Measurements from ENCODE around the gene HPSE2. TPM values are rescaled to one million over a fixed set of nuclear protein-coding genes. Genes with fewer than 3 reads are reported as not detected.

Gene HPSE2
- total and polyA plus RNA-seq, 2 of the 13 experiments (the other 11 are each of a cell fraction or from before 2014, with no cell fraction given), result 0.01 TPM; not detected in 1

DNA sequence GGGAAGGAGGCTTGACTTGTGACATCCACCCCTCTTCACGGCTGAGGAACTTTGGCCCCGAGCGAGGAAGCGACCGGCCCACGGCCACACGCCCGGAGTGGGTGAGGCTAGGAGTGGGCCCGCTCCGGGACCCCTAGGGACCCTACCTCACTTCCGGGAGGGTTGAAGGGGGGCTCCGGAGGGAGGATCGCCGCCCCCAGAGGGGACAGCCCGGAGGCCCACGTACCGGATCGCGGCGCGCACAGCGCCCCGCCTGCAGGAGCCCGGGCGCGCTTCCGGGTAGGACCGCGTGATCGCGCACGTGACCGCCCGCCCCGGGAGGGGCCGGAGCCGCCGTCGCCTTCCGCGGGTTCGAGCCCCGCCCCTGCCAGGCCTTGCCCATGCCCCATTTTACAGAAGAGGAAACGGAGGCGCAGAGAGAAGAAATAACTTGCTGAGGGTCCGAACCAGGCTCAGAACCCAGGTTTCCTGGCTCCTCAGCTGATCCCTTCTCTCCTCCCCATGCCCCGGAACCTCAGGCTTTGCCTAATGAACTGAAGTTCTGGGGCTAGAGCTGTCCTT lies 788.9 kb downstream of the HPSE2 start, which contains the start of gene HPS1 (continued):
- TF ChIP-seq GATAD1 (CRISPR knock-in tag; IDR thresholded peaks at IDR 0.05) (peak; percentile 62), ZNF30 (CRISPR knock-in tag; IDR thresholded peaks at IDR 0.05) (no peak), SAFB2 (CRISPR knock-in tag; IDR thresholded peaks at IDR 0.05; ENCODE audit: borderline replicate concordance, low read depth) (0 out of 2 replicates have a peak, but pooled peaks have one; percentile 32), ARNT2 (CRISPR knock-in tag; IDR thresholded peaks at IDR 0.05; ENCODE audit: low read depth) (no peak), ZNF264 (CRISPR knock-in tag; IDR thresholded peaks at IDR 0.05) (0 out of 2 replicates have a peak, but pooled peaks have one; percentile 24), GATAD2A (CRISPR knock-in tag; IDR thresholded peaks at IDR 0.05) (no peak), ZNF20 (CRISPR knock-in tag; IDR thresholded peaks at IDR 0.05) (0 out of 2 replicates have a peak, but pooled peaks have one; percentile 69), MXD4 (CRISPR knock-in tag; IDR thresholded peaks at IDR 0.05) (0 out of 2 replicates have a peak, but pooled peaks have one; percentile 48), FOXK1 (CRISPR knock-in tag; IDR thresholded peaks at IDR 0.05; ENCODE audit: borderline replicate concordance, low read depth) (peak; percentile 11; the same call in 1 of the 2 replicates), KDM3A (CRISPR knock-in tag; IDR thresholded peaks at IDR 0.05; ENCODE audit: low read depth) (peak; percentile 17; the same call in 1 of the 2 replicates), AGO2 (optimal IDR thresholded peaks at IDR 0.05; ENCODE audit: low read depth, low read length) (peak; percentile 57), THAP11 (CRISPR knock-in tag; IDR thresholded peaks at IDR 0.05) (peak; percentile 22; the same call in 1 of the 2 replicates), CHD4 (IDR thresholded peaks at IDR 0.05; ENCODE audit: borderline replicate concordance, low read length) (peak; percentile 94), ZNF781 (CRISPR knock-in tag; IDR thresholded peaks at IDR 0.05; ENCODE audit: borderline replicate concordance, not compliant biosample characterization) (no peak), RFX3 (CRISPR knock-in tag; IDR thresholded peaks at IDR 0.05) (no peak), PRPF4 (IDR thresholded peaks at IDR 0.05; ENCODE audit: low read depth, low read length, poor library complexity, severe bottlenecking) (peak; percentile 33), TBX2 (CRISPR knock-in tag; IDR thresholded peaks at IDR 0.05; ENCODE audit: borderline replicate concordance) (peak; percentile 39; the same call in 1 of the 2 replicates)
- TF ChIP-seq, protein P1, sequence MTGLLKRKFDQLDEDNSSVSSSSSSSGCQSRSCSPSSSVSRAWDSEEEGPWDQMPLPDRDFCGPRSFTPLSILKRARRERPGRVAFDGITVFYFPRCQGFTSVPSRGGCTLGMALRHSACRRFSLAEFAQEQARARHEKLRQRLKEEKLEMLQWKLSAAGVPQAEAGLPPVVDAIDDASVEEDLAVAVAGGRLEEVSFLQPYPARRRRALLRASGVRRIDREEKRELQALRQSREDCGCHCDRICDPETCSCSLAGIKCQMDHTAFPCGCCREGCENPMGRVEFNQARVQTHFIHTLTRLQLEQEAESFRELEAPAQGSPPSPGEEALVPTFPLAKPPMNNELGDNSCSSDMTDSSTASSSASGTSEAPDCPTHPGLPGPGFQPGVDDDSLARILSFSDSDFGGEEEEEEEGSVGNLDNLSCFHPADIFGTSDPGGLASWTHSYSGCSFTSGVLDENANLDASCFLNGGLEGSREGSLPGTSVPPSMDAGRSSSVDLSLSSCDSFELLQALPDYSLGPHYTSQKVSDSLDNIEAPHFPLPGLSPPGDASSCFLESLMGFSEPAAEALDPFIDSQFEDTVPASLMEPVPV (CRISPR knock-in tag; IDR thresholded peaks at IDR 0.05), result no peak
- TF ChIP-seq, protein P2, sequence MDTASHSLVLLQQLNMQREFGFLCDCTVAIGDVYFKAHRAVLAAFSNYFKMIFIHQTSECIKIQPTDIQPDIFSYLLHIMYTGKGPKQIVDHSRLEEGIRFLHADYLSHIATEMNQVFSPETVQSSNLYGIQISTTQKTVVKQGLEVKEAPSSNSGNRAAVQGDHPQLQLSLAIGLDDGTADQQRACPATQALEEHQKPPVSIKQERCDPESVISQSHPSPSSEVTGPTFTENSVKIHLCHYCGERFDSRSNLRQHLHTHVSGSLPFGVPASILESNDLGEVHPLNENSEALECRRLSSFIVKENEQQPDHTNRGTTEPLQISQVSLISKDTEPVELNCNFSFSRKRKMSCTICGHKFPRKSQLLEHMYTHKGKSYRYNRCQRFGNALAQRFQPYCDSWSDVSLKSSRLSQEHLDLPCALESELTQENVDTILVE (CRISPR knock-in tag; IDR thresholded peaks at IDR 0.05), result no peak
- TF ChIP-seq, protein P3, sequence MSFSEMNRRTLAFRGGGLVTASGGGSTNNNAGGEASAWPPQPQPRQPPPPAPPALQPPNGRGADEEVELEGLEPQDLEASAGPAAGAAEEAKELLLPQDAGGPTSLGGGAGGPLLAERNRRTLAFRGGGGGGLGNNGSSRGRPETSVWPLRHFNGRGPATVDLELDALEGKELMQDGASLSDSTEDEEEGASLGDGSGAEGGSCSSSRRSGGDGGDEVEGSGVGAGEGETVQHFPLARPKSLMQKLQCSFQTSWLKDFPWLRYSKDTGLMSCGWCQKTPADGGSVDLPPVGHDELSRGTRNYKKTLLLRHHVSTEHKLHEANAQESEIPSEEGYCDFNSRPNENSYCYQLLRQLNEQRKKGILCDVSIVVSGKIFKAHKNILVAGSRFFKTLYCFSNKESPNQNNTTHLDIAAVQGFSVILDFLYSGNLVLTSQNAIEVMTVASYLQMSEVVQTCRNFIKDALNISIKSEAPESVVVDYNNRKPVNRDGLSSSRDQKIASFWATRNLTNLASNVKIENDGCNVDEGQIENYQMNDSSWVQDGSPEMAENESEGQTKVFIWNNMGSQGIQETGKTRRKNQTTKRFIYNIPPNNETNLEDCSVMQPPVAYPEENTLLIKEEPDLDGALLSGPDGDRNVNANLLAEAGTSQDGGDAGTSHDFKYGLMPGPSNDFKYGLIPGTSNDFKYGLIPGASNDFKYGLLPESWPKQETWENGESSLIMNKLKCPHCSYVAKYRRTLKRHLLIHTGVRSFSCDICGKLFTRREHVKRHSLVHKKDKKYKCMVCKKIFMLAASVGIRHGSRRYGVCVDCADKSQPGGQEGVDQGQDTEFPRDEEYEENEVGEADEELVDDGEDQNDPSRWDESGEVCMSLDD (CRISPR knock-in tag; IDR thresholded peaks at IDR 0.05; ENCODE audit: borderline replicate concordance), result 0 out of 2 replicates have a peak, but pooled peaks have one; percentile 68
- TF ChIP-seq, protein P4, sequence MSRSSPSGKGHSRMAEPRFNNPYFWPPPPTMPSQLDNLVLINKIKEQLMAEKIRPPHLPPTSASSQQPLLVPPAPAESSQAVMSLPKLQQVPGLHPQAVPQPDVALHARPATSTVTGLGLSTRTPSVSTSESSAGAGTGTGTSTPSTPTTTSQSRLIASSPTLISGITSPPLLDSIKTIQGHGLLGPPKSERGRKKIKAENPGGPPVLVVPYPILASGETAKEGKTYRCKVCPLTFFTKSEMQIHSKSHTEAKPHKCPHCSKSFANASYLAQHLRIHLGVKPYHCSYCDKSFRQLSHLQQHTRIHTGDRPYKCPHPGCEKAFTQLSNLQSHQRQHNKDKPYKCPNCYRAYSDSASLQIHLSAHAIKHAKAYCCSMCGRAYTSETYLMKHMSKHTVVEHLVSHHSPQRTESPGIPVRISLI (CRISPR knock-in tag; IDR thresholded peaks at IDR 0.05; ENCODE audit: borderline replicate concordance), result no peak
- TF ChIP-seq, protein P5, sequence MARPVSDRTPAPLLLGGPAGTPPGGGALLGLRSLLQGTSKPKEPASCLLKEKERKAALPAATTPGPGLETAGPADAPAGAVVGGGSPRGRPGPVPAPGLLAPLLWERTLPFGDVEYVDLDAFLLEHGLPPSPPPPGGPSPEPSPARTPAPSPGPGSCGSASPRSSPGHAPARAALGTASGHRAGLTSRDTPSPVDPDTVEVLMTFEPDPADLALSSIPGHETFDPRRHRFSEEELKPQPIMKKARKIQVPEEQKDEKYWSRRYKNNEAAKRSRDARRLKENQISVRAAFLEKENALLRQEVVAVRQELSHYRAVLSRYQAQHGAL (CRISPR knock-in tag; IDR thresholded peaks at IDR 0.05; ENCODE audit: not compliant biosample characterization), result no peak
